GM18909 (cell line): ENCODE results near the gene GAS6.

Source experiments
- ATAC-seq: cut with Tn5 transposase; IDR thresholded peaks from one replicate; pipeline ENCODE4 v1.9.1; 2021; ENCODE audit warnings: mild to moderate bottlenecking; ENCODE audit not compliant: unreplicated experiment, poor library complexity

GAS6 gene

DNA sequence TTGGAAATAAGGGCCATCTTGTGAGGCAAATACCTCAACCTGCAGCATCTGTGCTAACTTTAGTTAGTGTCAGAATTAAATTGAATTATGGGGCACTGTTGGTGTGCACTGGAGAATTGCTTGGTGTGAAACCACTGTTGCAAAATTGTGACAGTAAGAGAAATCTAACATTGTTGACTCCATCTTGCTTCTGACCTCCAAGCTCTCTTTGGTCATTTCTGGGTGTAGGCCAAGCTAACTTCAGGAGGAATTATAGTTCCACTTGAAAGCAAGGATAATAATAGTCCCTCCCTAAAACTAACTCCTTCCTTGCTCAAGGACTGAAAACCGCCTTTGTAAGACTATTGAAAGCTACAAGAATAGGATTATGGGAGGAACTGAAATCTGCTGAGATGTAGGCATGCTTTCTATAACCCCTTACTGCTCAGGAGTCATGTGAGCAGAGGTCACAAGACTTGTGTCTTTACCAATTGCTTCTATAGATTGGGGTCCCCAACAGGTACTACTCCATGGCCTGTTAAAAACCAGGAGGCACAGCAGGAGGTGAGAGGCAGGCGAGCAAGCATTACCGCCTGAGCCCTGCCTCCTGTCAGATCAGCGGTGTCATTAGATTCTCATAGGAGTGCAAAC is 24.9 kb upstream of the GAS6 start:
- no peak for ATAC-seq

- no peak for ATAC-seq
These were observed 23.9 kb upstream of the GAS6 start for GRCh38 chr13:113887700-113888201.

DNA sequence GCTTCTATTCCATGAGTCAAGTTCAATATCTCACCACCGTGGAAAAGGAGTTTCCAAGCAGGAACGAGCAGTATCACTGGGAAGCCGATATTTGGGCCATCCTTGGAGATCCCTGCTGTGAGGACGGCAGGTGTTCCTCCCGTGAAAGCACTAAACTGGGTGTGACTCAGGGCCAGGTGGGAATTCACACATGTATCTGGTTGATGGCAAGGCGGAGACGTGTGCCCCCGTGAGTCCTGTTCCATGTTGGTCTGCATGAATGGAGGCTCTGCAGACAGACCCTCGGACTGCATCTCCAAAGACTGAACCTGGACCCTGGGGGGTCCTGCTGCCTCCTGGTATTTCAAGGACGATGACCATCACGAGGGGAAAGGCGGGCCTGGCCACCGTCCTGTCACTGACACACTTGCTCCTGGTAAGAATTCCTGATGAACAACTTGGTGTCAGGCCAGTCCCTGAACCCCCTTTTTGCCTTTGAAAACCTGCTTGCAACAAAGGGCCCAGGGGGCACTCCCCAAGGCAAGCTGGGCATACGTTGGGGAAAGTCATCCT is 22.8 kb upstream of the GAS6 start:
- no peak for ATAC-seq

- ATAC-seq = no peak
These were observed 20.9 kb upstream of the GAS6 start for GRCh38 chr13:113884821-113885220.

- no peak for ATAC-seq
These were observed 20.3 kb upstream of the GAS6 start for GRCh38 chr13:113883921-113884804.

DNA sequence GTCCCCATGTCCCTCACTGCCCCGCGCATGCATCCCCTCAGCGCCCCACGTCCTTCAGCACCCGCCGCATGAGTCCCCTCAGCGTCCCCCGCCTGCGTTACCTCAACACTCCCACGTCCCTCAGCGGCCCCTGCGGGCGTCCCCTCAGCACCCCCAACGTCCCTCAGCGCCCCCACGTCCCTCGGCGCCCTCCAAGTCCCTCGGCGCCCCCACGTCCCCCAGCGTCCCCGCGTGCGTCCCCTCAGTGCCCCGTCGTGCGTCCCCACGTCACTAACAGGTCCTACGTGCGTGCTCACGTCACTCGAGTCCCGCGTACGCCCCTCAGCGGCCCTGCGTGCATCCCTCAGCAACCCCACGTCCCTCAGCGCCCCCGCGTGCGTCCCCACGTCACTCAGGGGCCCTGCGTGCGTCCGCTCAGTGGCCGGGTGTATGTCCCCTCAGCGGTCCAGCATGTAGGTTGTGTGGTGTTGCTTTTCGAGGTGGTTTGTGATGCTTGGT is 19.5 kb upstream of the GAS6 start:
- no peak for ATAC-seq

- no peak for ATAC-seq
These were observed 18.8 kb upstream of the GAS6 start for GRCh38 chr13:113882716-113883115.

- no peak for ATAC-seq
These were observed 18.4 kb upstream of the GAS6 start for GRCh38 chr13:113882267-113882630.

GRCh38 chr13:113881614-113882266 is 17.9 kb upstream of the GAS6 start:
- ATAC-seq = no peak

DNA sequence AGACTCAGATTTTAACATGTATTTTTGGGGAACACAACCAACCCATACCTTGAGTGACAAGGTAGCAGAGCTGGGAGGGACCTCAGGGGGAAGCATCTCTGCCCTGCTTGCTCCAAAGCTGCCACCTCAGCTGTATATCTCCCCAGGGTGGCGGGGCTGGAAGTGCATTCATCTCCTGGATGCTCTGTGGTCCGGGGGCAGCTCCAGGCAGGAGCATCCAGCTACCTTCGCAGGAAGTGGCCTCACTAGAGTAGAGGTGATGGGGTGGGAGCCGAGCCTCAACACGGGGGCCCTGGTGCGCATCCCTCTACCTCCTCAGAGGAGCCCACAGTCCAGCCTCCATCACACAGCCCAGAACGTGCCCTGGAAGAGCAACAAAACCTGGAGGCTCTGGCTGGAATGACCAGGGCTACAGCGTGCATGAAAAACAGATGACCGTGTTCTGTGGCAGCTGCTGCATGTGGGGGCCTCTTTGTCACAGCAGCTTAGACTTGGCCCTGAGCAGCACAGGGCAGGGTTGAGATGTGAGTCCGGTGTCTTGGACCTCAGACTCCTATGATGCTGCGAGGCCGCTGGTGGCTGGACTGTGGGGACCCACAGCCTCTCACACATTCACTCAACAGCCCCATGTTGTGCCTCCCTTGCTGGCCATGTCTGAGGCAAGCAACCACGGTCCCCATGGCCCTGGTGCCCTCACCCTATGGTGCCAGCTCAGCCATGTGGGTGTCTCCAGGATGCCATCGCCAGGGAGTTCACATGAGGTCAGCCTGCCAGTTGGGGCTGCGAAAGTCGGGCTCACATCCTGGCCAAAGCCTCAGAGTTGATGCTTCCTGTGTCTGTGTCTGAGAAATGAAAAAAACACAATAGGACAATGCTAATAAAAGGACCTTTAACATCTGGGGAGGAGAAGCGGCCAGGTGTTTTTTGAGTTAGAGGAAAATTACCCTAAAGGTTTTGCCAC is 17.1 kb upstream of the GAS6 start:
- ATAC-seq = no peak

GRCh38 chr13:113879494-113880360 is 15.9 kb upstream of the GAS6 start:
- ATAC-seq = no peak

DNA sequence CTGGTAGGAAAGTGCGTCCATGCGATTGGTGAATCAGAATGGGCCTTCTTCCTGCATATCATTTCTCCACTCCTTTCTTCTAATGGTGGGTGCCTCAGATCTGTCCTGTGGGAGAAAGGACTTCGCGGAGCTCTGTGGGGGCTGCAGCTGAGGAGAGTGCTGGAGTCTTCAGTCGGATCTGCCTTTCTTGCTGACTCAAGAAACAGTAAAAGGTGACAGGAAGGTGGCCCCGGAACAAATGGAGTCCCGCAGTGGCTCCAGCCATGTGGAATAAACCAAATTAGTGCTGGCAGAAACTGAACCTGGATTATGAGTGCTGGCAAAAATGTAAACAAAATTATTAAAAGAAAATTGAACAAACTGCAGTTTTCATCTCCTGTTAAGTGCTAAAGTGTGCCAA is 15.1 kb upstream of the GAS6 start:
- no peak for ATAC-seq

- no peak for ATAC-seq
These were observed 13.5 kb upstream of the GAS6 start for GRCh38 chr13:113877149-113877990.

DNA sequence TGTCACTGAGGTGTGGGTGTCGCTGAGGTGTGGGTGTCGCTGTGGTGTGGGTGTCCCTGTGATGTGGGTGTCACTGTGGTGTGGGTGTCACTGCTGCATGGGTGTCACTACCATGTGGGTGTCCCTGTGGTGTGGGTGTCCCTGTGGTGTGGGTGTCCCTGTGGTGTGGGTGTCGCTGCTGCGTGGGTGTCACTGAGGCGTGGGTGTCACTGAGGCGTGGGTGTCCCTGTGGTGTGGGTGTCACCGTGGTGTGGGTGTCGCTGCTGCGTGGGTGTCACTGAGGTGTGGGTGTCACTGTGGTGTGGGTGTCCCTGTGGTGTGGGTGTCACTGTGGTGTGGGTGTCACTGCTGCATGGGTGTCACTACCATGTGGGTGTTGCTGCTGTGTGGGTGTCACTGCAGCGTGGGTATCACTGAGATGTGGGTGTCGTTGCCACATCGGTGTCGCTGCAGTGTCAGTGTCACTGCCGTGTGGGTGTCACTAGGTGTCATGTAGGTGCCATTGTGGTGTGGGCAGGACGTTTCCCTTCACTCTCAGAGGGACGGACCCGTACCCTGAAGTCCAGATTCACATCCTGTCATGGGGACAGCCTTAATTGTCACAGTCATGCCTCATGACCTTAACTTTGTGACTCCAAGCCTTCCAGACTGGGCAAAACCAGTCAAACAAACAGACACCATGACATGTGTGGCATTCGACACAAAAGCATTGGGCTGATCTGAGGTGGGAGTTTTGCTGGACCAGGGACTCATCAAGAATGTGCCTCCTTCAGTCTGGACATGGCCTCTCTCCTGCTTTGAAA is 12.7 kb upstream of the GAS6 start:
- no peak for ATAC-seq

DNA sequence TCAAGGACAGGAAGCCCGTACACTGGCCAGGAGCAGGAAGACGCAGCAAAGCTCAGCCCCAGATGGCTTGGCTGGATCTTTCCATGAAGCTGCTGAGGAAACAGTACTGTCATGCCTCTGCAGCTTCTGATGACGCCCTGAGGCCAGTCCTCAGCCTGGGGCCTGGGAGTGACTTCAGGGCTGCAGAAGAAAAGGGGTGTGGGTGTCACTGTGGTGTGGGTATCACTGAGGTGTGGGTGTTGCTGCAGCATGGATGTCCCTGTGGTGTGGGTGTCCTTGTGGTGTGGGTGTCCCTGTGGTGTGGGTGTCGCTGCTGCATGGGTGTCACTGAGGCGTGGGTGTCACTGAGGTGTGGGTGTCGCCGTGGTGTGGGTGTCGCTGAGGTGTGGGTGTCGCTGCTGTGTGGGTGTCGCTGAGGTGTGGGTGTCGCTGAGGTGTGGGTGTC is 12.0 kb upstream of the GAS6 start:
- ATAC-seq = no peak

DNA sequence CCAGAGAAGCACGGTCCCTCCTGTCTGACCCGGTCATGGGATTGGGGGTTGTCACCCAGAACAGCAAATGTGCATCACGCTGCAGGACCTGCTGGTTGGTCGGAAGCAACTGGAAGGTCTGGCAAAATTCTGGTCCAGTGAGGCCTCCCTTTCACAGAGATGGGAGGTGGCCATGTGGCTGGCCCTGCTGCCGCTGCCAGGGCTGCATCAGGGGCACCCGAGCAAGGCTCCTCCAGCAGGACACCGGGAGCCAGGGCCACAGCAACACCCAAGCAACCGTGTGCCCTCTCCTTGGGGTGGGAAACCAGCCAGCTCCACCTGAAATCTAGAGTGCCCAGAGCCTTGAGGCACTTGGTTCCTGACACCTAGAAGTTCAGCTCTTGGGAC is 11.5 kb upstream of the GAS6 start:
- no peak for ATAC-seq
